PC-3 (cell line): Measurements from ENCODE around the gene FSTL5. TPM values are rescaled to one million over a fixed set of nuclear protein-coding genes. Genes with fewer than 3 reads are reported as not detected.

ENCODE experiments used
- ATAC-seq: fragments of 200-7000 bp; cut with Tn5 transposase; 2 replicates; pipeline ENCODE4 v1.9.1; 2020; ENCODE audit warnings: mild to moderate bottlenecking, moderate library complexity
- BruUV-seq: library from RNA; stranded (reverse); fragments of 400-500 nt; replicated peaks from 2 replicates; lab custom pipeline; 2021; lab: Mats Ljungman, UMichigan
- CTCF ChIA-PET: fragments of 300-600 bp; sonication (Branson Sonifier 250); formaldehyde crosslinking; loops from one replicate; lab custom pipeline; 2022; ENCODE audit warnings: antibody characterized with exemption; lab: Charles Lee
- POLR2A ChIA-PET: fragments of 300-600 bp; sonication (Branson Sonifier 250); formaldehyde crosslinking; loops from one replicate; lab custom pipeline; 2022; ENCODE audit warnings: antibody characterized with exemption; ENCODE audit not compliant: unreplicated experiment; lab: Charles Lee
- DNase-seq: peaks from one replicate; pipeline ENCODE4 v3.0.0-alpha.2; 2015
- H2AFZ ChIP-seq: fragments of 300-600 bp; sonication (generic); 2 replicates; pipeline ENCODE4 v1.6.0; 2016; ENCODE audit warnings: antibody characterized with exemption, low read length
- H3F3A ChIP-seq: fragments of 300-600 bp; sonication (generic); one replicate; pipeline ENCODE4 v1.6.0; 2017; ENCODE audit warnings: antibody characterized with exemption, low read length, control low read depth, mild to moderate bottlenecking; ENCODE audit not compliant: unreplicated experiment
- H3K27ac ChIP-seq: fragments of 300-600 bp; sonication (generic); 2 replicates; pipeline ENCODE4 v1.5.1; 2016; ENCODE audit warnings: mild to moderate bottlenecking, low read length
- H3K27me3 ChIP-seq: fragments of 300-600 bp; sonication (generic); 2 replicates; pipeline ENCODE4 v1.6.1; 2016; ENCODE audit warnings: low read length, mixed read lengths
- H3K36me3 ChIP-seq: fragments of 300-600 bp; sonication (generic); 2 replicates; pipeline ENCODE4 v1.6.1; 2016; ENCODE audit warnings: low read depth, mixed run types, low read length, mixed read lengths
- H3K4me1 ChIP-seq: fragments of 300-600 bp; sonication (generic); 2 replicates; pipeline ENCODE4 v1.5.1; 2016; ENCODE audit warnings: low read length; ENCODE audit not compliant: insufficient read depth
- H3K4me2 ChIP-seq: fragments of 300-600 bp; sonication (generic); 2 replicates; pipeline ENCODE4 v1.6.0; 2016; ENCODE audit warnings: low read length
- H3K4me3 ChIP-seq: fragments of 300-600 bp; sonication (generic); 2 replicates; pipeline ENCODE4 v1.5.1; 2016; ENCODE audit warnings: mild to moderate bottlenecking, low read length, mixed read lengths
- H3K79me2 ChIP-seq: fragments of 300-600 bp; sonication (generic); 2 replicates; pipeline ENCODE4 v1.6.1; 2017; ENCODE audit warnings: low read length, mixed read lengths
- H3K9ac ChIP-seq: fragments of 300-600 bp; sonication (generic); 2 replicates; pipeline ENCODE4 v1.6.0; 2016; ENCODE audit warnings: mild to moderate bottlenecking, low read length
- H3K9me2 ChIP-seq: fragments of 300-600 bp; sonication (generic); replicated peaks from 2 replicates; pipeline ENCODE4 v1.6.1; 2016; ENCODE audit warnings: mixed run types, low read length, mixed read lengths
- H3K9me3 ChIP-seq: fragments of 300-600 bp; sonication (generic); 2 replicates; pipeline ENCODE4 v1.6.1; 2016; ENCODE audit warnings: low read length, mixed read lengths
- H4K20me1 ChIP-seq: fragments of 300-600 bp; sonication (generic); 2 replicates; pipeline ENCODE4 v1.6.1; 2016; ENCODE audit warnings: low read length, mixed read lengths
- CTCF ChIP-seq: fragments of 300-600 bp; sonication (generic); conservative IDR thresholded peaks from 2 replicates; pipeline ENCODE4 v1.5.1; 2017; ENCODE audit warnings: antibody characterized with exemption, low read depth, mild to moderate bottlenecking, low read length
- EZH2 ChIP-seq: fragments of 300-600 bp; sonication (generic); IDR thresholded peaks from one replicate; pipeline ENCODE4 v1.6.1; 2017; ENCODE audit warnings: antibody characterized with exemption, mild to moderate bottlenecking, low read length; ENCODE audit not compliant: unreplicated experiment
- EZH2phosphoT487 ChIP-seq: fragments of 300-600 bp; sonication (generic); IDR thresholded peaks from 2 replicates; pipeline ENCODE4 v1.6.1; 2018; ENCODE audit warnings: mild to moderate bottlenecking, antibody characterized with exemption, low read length, borderline replicate concordance
- intact Hi-C: fragments of 100-400 bp; cut with micrococcal nuclease; formaldehyde crosslinking; loops from 2 replicates; pipeline ENCODE4 v1.9.0; 2023
- total RNA-seq: library from RNA; depleted of rRNA; stranded (reverse); fragments of >200 nt; gene quantifications from 2 replicates; pipeline ENCODE4 v1.2.3, GENCODE V29; 2014

Gene FSTL5
- total RNA-seq, 1 experiment from 2014 or later = not detected

DNA sequence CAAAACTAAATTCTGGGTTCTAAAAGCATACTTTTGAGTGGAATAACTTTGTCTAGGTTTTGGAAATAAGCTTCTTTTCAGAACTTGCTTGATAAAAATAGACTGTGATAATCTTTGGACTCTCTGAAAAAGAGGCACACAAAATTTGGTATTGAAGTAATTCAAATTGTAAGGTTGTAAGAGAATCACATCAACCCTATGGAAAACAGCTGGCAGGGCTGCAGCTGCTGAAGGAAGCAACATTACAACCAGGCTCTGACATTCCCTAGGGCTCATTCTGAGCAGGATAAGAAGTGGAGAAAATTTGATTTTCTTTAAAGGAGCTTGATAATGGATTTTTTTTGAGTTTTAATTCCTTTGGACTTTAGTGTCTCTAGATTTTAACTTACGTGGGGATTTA, 147.6 kb downstream of the FSTL5 start:
- Histone ChIP-seq H3F3A (no peaks in the 10 kb centered on the region), H3K4me2 (no peak overlapping the region), H3K4me3 (no peak overlapping the region), H3K9me3 (no peaks in the 10 kb centered on the region), H3K4me1 (no peaks in the 10 kb centered on the region), H3K9ac (no peak overlapping the region), H4K20me1 (no peaks in the 10 kb centered on the region), H3K9me2 (no peaks in the 10 kb centered on the region), H2AFZ (no peak overlapping the region), H3K36me3 (no peaks in the 10 kb centered on the region), H3K27ac (no peak overlapping the region), H3K27me3 (no peaks in the 10 kb centered on the region), H3K79me2 (no peaks in the 10 kb centered on the region)
- TF ChIP-seq CTCF = no peak
- TF ChIP-seq EZH2phosphoT487 = no peak
- TF ChIP-seq EZH2 = no peak
- DNase-seq (no peak), ATAC-seq (no peak)
- BruUV-seq = no TSS peak
- ChIA-PET CTCF (no interaction called here), POLR2A (no interaction called here)
- intact Hi-C loops = no loop called here

- no peaks in the 10 kb centered on the region for H3F3A ChIP-seq
- H2AFZ ChIP-seq = no peak overlapping the region
- DNase-seq (no peak), ATAC-seq (no peak)
- no peak overlapping the region for H3K9ac ChIP-seq
- no peaks in the 10 kb centered on the region for H3K9me2 ChIP-seq
- no peaks in the 10 kb centered on the region for H3K36me3 ChIP-seq
- H3K9me3 ChIP-seq = no peaks in the 10 kb centered on the region
- no peaks in the 10 kb centered on the region for H4K20me1 ChIP-seq
- H3K27ac ChIP-seq = no peak overlapping the region
- no peaks in the 10 kb centered on the region for H3K79me2 ChIP-seq
- POLR2A ChIA-PET = no interaction called here
- H3K27me3 ChIP-seq = no peaks in the 10 kb centered on the region
- no peak overlapping the region for H3K4me2 ChIP-seq
- TF ChIP-seq EZH2phosphoT487 (no peak), EZH2 (no peak), CTCF (no peak)
- intact Hi-C loops = no loop called here
- CTCF ChIA-PET = no interaction called here
- BruUV-seq = no TSS peak
- H3K4me1 ChIP-seq = no peaks in the 10 kb centered on the region
- no peak overlapping the region for H3K4me3 ChIP-seq
These were observed 148.7 kb downstream of the FSTL5 start for GRCh38 chr4:162015090-162015489.

- intact Hi-C loops = no loop called here
- Histone ChIP-seq H2AFZ (peak overlapping the region; percentile 45; the same call in 1 of the 2 replicates), H3K4me1 (no peaks in the 10 kb centered on the region), H3F3A (no peaks in the 10 kb centered on the region), H4K20me1 (no peaks in the 10 kb centered on the region), H3K4me3 (no peak overlapping the region), H3K36me3 (no peaks in the 10 kb centered on the region), H3K27ac (no peak overlapping the region), H3K79me2 (no peaks in the 10 kb centered on the region), H3K27me3 (no peaks in the 10 kb centered on the region), H3K4me2 (no peak overlapping the region), H3K9me3 (no peaks in the 10 kb centered on the region), H3K9me2 (no peaks in the 10 kb centered on the region), H3K9ac (no peak overlapping the region)
- no TSS peak for BruUV-seq
- DNase-seq (no peak), ATAC-seq (no peak)
- TF ChIP-seq CTCF = no peak
- TF ChIP-seq EZH2phosphoT487 = no peak
- no peak for TF ChIP-seq EZH2
- CTCF ChIA-PET = no interaction called here
- POLR2A ChIA-PET = no interaction called here
These were observed 152.7 kb downstream of the FSTL5 start for GRCh38 chr4:162011089-162011488.
